Measurements from ENCODE around the gene SEC31A. TPM values are rescaled to one million over a fixed set of nuclear protein-coding genes. Genes with fewer than 3 reads are reported as not detected.

The SEC31A gene
- polyA plus RNA-seq, 1 of the 3 experiments (the other 2 are of a cell fraction) = 147 TPM

GRCh38 chr4:82770607-82771006, 120.3 kb downstream of the SEC31A start:
- WGBS (ENCODE audit: low lambda C conversion rate) = 72% methylated on average over 3 of the region's 3 CpGs
- peak; percentile 40 for DNase-seq
- CTCF ChIA-PET = interaction anchor here (0.8 to 1.5 kb wide), 4 partner anchors 14 to 46 kb away, joined by 3 read pairs; partner anchors contain the start of gene SCD5

More at GRCh38 chr4:82770607-82771006, 120.3 kb downstream of the SEC31A start:
- H3K4me3 ChIP-seq (ENCODE audit: low read depth in 2 of 2, low read length in 1 of 2) = no peak overlapping the region
- no peaks in the 10 kb centered on the region for H3K27me3 ChIP-seq (ENCODE audit: insufficient read depth)
- no peak overlapping the region for H3K4me2 ChIP-seq
- H3K4me1 ChIP-seq (ENCODE audit: control insufficient read depth in 1 of 2, insufficient read depth in 2 of 2, low read depth in 1 of 2, low read length in 1 of 2) = peaks cover 5 to 8% of the 10 kb centered on the region in 2 experiments; a peak in 2 of 4 replicates
- H3K9ac ChIP-seq = no peak overlapping the region
- H3F3A ChIP-seq (replicated peaks; ENCODE audit: insufficient read depth) = peaks cover 6% of the 10 kb centered on the region
- H2AFZ ChIP-seq (ENCODE audit: low read depth) = no peak overlapping the region
- no peaks in the 10 kb centered on the region for H3K9me2 ChIP-seq
- TF ChIP-seq, protein P1, sequence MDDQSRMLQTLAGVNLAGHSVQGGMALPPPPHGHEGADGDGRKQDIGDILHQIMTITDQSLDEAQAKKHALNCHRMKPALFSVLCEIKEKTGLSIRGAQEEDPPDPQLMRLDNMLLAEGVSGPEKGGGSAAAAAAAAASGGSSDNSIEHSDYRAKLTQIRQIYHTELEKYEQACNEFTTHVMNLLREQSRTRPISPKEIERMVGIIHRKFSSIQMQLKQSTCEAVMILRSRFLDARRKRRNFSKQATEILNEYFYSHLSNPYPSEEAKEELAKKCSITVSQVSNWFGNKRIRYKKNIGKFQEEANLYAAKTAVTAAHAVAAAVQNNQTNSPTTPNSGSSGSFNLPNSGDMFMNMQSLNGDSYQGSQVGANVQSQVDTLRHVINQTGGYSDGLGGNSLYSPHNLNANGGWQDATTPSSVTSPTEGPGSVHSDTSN (IDR thresholded peaks at IDR 0.05) = no peak
- TF ChIP-seq NFIC (IDR thresholded peaks at IDR 0.05; ENCODE audit: borderline replicate concordance) (no peak), NRF1 (IDR thresholded peaks at IDR 0.05; ENCODE audit: low read depth, low read length) (no peak), POLR2AphosphoS5 (IDR thresholded peaks at IDR 0.05; ENCODE audit: low read depth, low read length) (no peak), RAD21 (IDR thresholded peaks at IDR 0.05; ENCODE audit: low read length) (no peak), FOXM1 (IDR thresholded peaks at IDR 0.05; ENCODE audit: low read depth) (no peak), GATA2 (CRISPR knock-in tag; IDR thresholded peaks at IDR 0.05) (no peak), ELF1 (IDR thresholded peaks at IDR 0.05) (no peak), EZH2phosphoT487 (IDR thresholded peaks at IDR 0.05; ENCODE audit: borderline replicate concordance, low read depth) (no peak), EP300 (IDR thresholded peaks at IDR 0.05; ENCODE audit: borderline replicate concordance in 1 of 2, low read depth in 1 of 2, low read length in 1 of 2) (no peak), SMC3 (IDR thresholded peaks at IDR 0.05; ENCODE audit: low read depth, low read length) (no peak), TCF12 (IDR thresholded peaks at IDR 0.05) (no peak), REST (IDR thresholded peaks at IDR 0.05; ENCODE audit: low read depth, low read length) (no peak), CHD2 (IDR thresholded peaks at IDR 0.05; ENCODE audit: low read length, partially characterized antibody) (no peak)
- TF ChIP-seq, protein P2, sequence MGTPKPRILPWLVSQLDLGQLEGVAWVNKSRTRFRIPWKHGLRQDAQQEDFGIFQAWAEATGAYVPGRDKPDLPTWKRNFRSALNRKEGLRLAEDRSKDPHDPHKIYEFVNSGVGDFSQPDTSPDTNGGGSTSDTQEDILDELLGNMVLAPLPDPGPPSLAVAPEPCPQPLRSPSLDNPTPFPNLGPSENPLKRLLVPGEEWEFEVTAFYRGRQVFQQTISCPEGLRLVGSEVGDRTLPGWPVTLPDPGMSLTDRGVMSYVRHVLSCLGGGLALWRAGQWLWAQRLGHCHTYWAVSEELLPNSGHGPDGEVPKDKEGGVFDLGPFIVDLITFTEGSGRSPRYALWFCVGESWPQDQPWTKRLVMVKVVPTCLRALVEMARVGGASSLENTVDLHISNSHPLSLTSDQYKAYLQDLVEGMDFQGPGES (IDR thresholded peaks at IDR 0.05; ENCODE audit: low read depth, low read length) = no peak
- peaks cover 11% of the 10 kb centered on the region; the same call in 1 of the 2 replicates for H3K9me3 ChIP-seq
- POLR2A ChIA-PET = interaction anchor here (0.6 to 1.2 kb wide), 2 partner anchors 14 to 243 kb away, joined by 3 read pairs; no protein-coding TSS in a partner anchor
- peaks cover 42% of the 10 kb centered on the region for H3K79me2 ChIP-seq (ENCODE audit: insufficient read depth)
- no peak overlapping the region for H3K27ac ChIP-seq (ENCODE audit: low read depth in 2 of 2, low read length in 1 of 2)
- H3K36me3 ChIP-seq (replicated peaks in 1 of 2; ENCODE audit: control insufficient read depth in 1 of 2, insufficient read depth in 2 of 2, low read length in 1 of 2) = peaks cover 0 to 13% of the 10 kb centered on the region in 2 experiments
- no peaks in the 10 kb centered on the region for H4K20me1 ChIP-seq (ENCODE audit: insufficient read depth)

Other genes starting within 250 kb of the SEC31A start
- gene SCD5, start 92.4 kb downstream of the SEC31A start, polyA plus RNA-seq (2012; rRNA removed) = 23.7 and 28.0 TPM in 2 replicates
- gene THAP9, start 9.6 kb upstream of the SEC31A start, polyA plus RNA-seq (2012; rRNA removed) = 1.5 and 1.6 TPM in 2 replicates
- gene LIN54, start 119.7 kb upstream of the SEC31A start, polyA plus RNA-seq (2012; rRNA removed) = 6.4 and 8.0 TPM in 2 replicates
- 32.2 and 33.9 TPM in 2 replicates for gene COPS4, start 144.0 kb upstream of the SEC31A start, polyA plus RNA-seq (2012; rRNA removed)
- gene PLAC8, start 223.6 kb upstream of the SEC31A start, polyA plus RNA-seq (2012; rRNA removed) = 11.2 and 11.3 TPM in 2 replicates

Data from SK-N-SH (cell line).